H9 (cell line): ENCODE results near the gene PITPNM1. TPM values are rescaled to one million over a fixed set of nuclear protein-coding genes. Genes with fewer than 3 reads are reported as not detected.
A peak's percentile ranks its signal among the peaks of the same experiment; 100 is the strongest.

Source experiments
- DNase-seq: peaks from one replicate; pipeline ENCODE4 v3.0.0-alpha.2; 2017
- H2AFZ ChIP-seq: one replicate; pipeline ENCODE4 v1.6.1; 2013; ENCODE audit warnings: mild to moderate bottlenecking, low read length, control low read depth, moderate library complexity
- H2AK5ac ChIP-seq: 2 replicates; pipeline ENCODE4 v1.6.1; 2013; ENCODE audit warnings: low read length, control low read depth, mixed read lengths; ENCODE audit not compliant: insufficient read length
- H2BK120ac ChIP-seq: one replicate; pipeline ENCODE4 v1.6.1; 2013; ENCODE audit warnings: low read depth, mild to moderate bottlenecking, low read length, control low read depth, inconsistent platforms; ENCODE audit not compliant: poor library complexity, severe bottlenecking
- H2BK12ac ChIP-seq: 2 replicates; pipeline ENCODE4 v1.6.1; 2013; ENCODE audit warnings: low read length, control low read depth, mixed read lengths, low read depth; ENCODE audit not compliant: insufficient read length
- H2BK15ac ChIP-seq: 2 replicates; pipeline ENCODE4 v1.6.1; 2013; ENCODE audit warnings: low read depth, low read length, control low read depth
- H2BK20ac ChIP-seq: one replicate; pipeline ENCODE4 v1.6.1; 2013; ENCODE audit warnings: low read depth, mild to moderate bottlenecking, low read length, control low read depth, inconsistent platforms; ENCODE audit not compliant: poor library complexity, severe bottlenecking
- H2BK5ac ChIP-seq: 2 replicates; pipeline ENCODE4 v1.6.1; 2013; ENCODE audit warnings: low read length, control low read depth, mixed read lengths; ENCODE audit not compliant: insufficient read length
- H3K14ac ChIP-seq: 2 replicates; pipeline ENCODE4 v1.6.1; 2013; ENCODE audit warnings: low read length, control low read depth; ENCODE audit not compliant: insufficient read depth
- H3K18ac ChIP-seq: 2 replicates; pipeline ENCODE4 v1.6.1; 2013; ENCODE audit warnings: low read depth, mild to moderate bottlenecking, mixed read lengths, low read length, control low read depth; ENCODE audit not compliant: insufficient read length
- H3K23ac ChIP-seq: 2 replicates; pipeline ENCODE4 v1.6.1; 2013; ENCODE audit warnings: low read length, control low read depth, mixed read lengths, low read depth; ENCODE audit not compliant: insufficient read length
- H3K23me2 ChIP-seq: 2 replicates; pipeline ENCODE4 v1.6.1; 2013; ENCODE audit warnings: low read depth, mild to moderate bottlenecking, mixed read lengths, low read length, control low read depth; ENCODE audit not compliant: insufficient read length, poor library complexity, severe bottlenecking
- H3K27ac ChIP-seq: 2 replicates; pipeline ENCODE4 v1.5.1; 2013; ENCODE audit warnings: low read length, control low read depth, mixed read lengths, low read depth; ENCODE audit not compliant: insufficient read length
- H3K27me3 ChIP-seq: 2 replicates; pipeline ENCODE4 v1.6.1; 2013; ENCODE audit warnings: low read length, control low read depth, inconsistent platforms; ENCODE audit not compliant: insufficient read depth
- H3K4ac ChIP-seq: 2 replicates; pipeline ENCODE4 v1.6.1; 2013; ENCODE audit warnings: low read depth, mild to moderate bottlenecking, control low read depth, inconsistent platforms, low read length, moderate library complexity
- H3K4me1 ChIP-seq: 2 replicates; pipeline ENCODE4 v1.6.1; 2013; ENCODE audit warnings: low read length, control low read depth, inconsistent platforms; ENCODE audit not compliant: insufficient read depth
- H3K4me2 ChIP-seq: 2 replicates; pipeline ENCODE4 v1.6.1; 2013; ENCODE audit warnings: low read length, control low read depth, mixed read lengths; ENCODE audit not compliant: insufficient read length, insufficient read depth
- H3K56ac ChIP-seq: 2 replicates; pipeline ENCODE4 v1.6.1; 2013; ENCODE audit warnings: low read depth, mild to moderate bottlenecking, mixed read lengths, low read length, control low read depth; ENCODE audit not compliant: insufficient read length
- H3K79me1 ChIP-seq: 2 replicates; pipeline ENCODE4 v1.6.1; 2013; ENCODE audit warnings: low read depth, mild to moderate bottlenecking, moderate library complexity, low read length, control low read depth, inconsistent platforms; ENCODE audit not compliant: insufficient read depth, poor library complexity, severe bottlenecking
- H3K79me2 ChIP-seq: 2 replicates; pipeline ENCODE4 v1.6.1; 2013; ENCODE audit warnings: low read length, control low read depth, inconsistent platforms; ENCODE audit not compliant: insufficient read depth
- H3K9ac ChIP-seq: 2 replicates; pipeline ENCODE4 v1.6.1; 2013; ENCODE audit warnings: low read length, control low read depth, mixed read lengths; ENCODE audit not compliant: insufficient read length; ENCODE audit errors: extremely low read depth
- H3K9me3 ChIP-seq: one replicate; pipeline ENCODE4 v1.6.1; 2013; ENCODE audit warnings: low read depth, low read length, inconsistent platforms; ENCODE audit not compliant: control insufficient read depth
- H3T11ph ChIP-seq: one replicate; pipeline ENCODE4 v1.6.1; 2013; ENCODE audit warnings: mild to moderate bottlenecking, low read length, control low read depth, inconsistent platforms
- H4K20me1 ChIP-seq: one replicate; pipeline ENCODE4 v1.6.1; 2013; ENCODE audit not compliant: control insufficient read depth, insufficient read length, insufficient read depth
- H4K5ac ChIP-seq: 2 replicates; pipeline ENCODE4 v1.6.1; 2013; ENCODE audit warnings: low read depth, mild to moderate bottlenecking, mixed read lengths, low read length, control low read depth; ENCODE audit not compliant: insufficient read length
- H4K8ac ChIP-seq: replicated peaks from 2 replicates; pipeline ENCODE4 v1.6.1; 2013; ENCODE audit warnings: low read length, control low read depth, mixed read lengths, low read depth; ENCODE audit not compliant: insufficient read length
- H4K91ac ChIP-seq: 2 replicates; pipeline ENCODE4 v1.6.1; 2013; ENCODE audit warnings: low read depth, mild to moderate bottlenecking, moderate library complexity, mixed read lengths, low read length, control low read depth; ENCODE audit not compliant: insufficient read length
- H3K27ac Mint-ChIP-seq, 3 experiments: 2 replicates in 2 of 3; 3 replicates in 1 of 3; pipeline ENCODE4 v1.8.0; 2020 to 2021; ENCODE audit warnings: mixed read lengths in 3 of 3, mild to moderate bottlenecking in 1 of 3, moderate library complexity in 1 of 3
- H3K27me3 Mint-ChIP-seq: 2 replicates; pipeline ENCODE4 v1.8.0; 2021; ENCODE audit warnings: low read depth, mild to moderate bottlenecking, moderate library complexity, mixed read lengths
- H3K36me3 Mint-ChIP-seq, 3 experiments: 2 replicates in 2 of 3; 3 replicates in 1 of 3; pipeline ENCODE4 v1.8.0; 2020 to 2021; ENCODE audit warnings: low read depth in 3 of 3, mixed read lengths in 3 of 3; ENCODE audit not compliant: insufficient read depth in 1 of 3
- H3K4me1 Mint-ChIP-seq, 2 experiments: 2 replicates each; pipeline ENCODE4 v1.8.0; 2020; ENCODE audit warnings: mixed read lengths in 2 of 2
- H3K4me3 Mint-ChIP-seq, 2 experiments: 2 replicates in 1 of 2; 3 replicates in 1 of 2; pipeline ENCODE4 v1.8.0; 2020 to 2021; ENCODE audit warnings: mild to moderate bottlenecking in 2 of 2, mixed read lengths in 2 of 2, moderate library complexity in 1 of 2
- H3K9me3 Mint-ChIP-seq, 2 experiments: 2 replicates in 1 of 2; 3 replicates in 1 of 2; pipeline ENCODE4 v1.8.0; 2020; ENCODE audit warnings: mild to moderate bottlenecking in 2 of 2, mixed read lengths in 2 of 2, moderate library complexity in 1 of 2
- WGBS: extraction: QIAGEN DNeasy Blood & Tissue Kit; methylation state at CpG from one replicate; pipeline ENCODE4 v1.1.7; 2013; ENCODE audit warnings: missing lambda C conversion rate, low lambda C conversion rate, mixed read lengths; ENCODE audit not compliant: insufficient read length; ENCODE audit errors: extremely low coverage; 5-methylcytosine and 5-hydroxymethylcytosine counted together
- total RNA-seq: library from RNA; stranded (reverse); gene quantifications from 2 replicates; pipeline ENCODE4 v1.2.1, GENCODE V29; 2021
- TF ChIP-seq, protein P1 (sequence below): fragments of 200-600 bp; sonication (generic); conservative IDR thresholded peaks from 3 replicates; pipeline ENCODE4 v1.8.0; 2021; ENCODE audit warnings: antibody characterized with exemption, mild to moderate bottlenecking

PITPNM1 gene
- total RNA-seq, 1 experiment from 2014 or later, result 43.5 TPM

- H4K20me1 ChIP-seq, result no peaks in the 10 kb centered on the region
- H3K4ac ChIP-seq, result no peak overlapping the region
- no peaks in the 10 kb centered on the region for H3K79me1 ChIP-seq
- H3K79me2 ChIP-seq, result peaks cover 2% of the 10 kb centered on the region; the same call in 1 of the 2 replicates
- H3K27ac Mint-ChIP-seq, result no peak overlapping the region
- H3K23me2 ChIP-seq, result peaks cover 5% of the 10 kb centered on the region
- no peak overlapping the region for H3K14ac ChIP-seq
- H2BK20ac ChIP-seq, result no peak overlapping the region
- no peaks in the 10 kb centered on the region for H3K4me1 ChIP-seq
- H4K91ac ChIP-seq, result no peak overlapping the region
- H2BK15ac ChIP-seq, result no peak overlapping the region
- DNase-seq, result no peak
- no peak overlapping the region for H2BK12ac ChIP-seq
- no peak overlapping the region for H2AK5ac ChIP-seq
- H3K4me2 ChIP-seq, result no peak overlapping the region
- H3K18ac ChIP-seq, result no peak overlapping the region
- no peak overlapping the region for H4K8ac ChIP-seq
- peak overlapping the region in 1 of 2 experiments; percentile 80; a peak in 1 of 5 replicates for H3K4me3 Mint-ChIP-seq
- H3K36me3 Mint-ChIP-seq, result peaks cover 5 to 10% (median 9%) of the 10 kb centered on the region in 3 experiments; a peak in 6 of 7 replicates
- no peak overlapping the region for H3K23ac ChIP-seq
- H3T11ph ChIP-seq, result no peak overlapping the region
- H2BK120ac ChIP-seq, result no peak overlapping the region
- H4K5ac ChIP-seq, result no peak overlapping the region
- no peaks in the 10 kb centered on the region for H3K27me3 ChIP-seq
- no peak overlapping the region for H3K9ac ChIP-seq
- H3K56ac ChIP-seq, result no peak overlapping the region
- peaks cover 37% of the 10 kb centered on the region for H3K27me3 Mint-ChIP-seq
- H2BK5ac ChIP-seq, result no peak overlapping the region
- H3K27ac ChIP-seq, result no peak overlapping the region
- WGBS, result no CpG with 5 or more reads among the region's 3 CpGs
- no peaks in the 10 kb centered on the region; a peak in 1 of 5 replicates for H3K9me3 Mint-ChIP-seq
- H2AFZ ChIP-seq, result no peak overlapping the region
- TF ChIP-seq, protein P1, sequence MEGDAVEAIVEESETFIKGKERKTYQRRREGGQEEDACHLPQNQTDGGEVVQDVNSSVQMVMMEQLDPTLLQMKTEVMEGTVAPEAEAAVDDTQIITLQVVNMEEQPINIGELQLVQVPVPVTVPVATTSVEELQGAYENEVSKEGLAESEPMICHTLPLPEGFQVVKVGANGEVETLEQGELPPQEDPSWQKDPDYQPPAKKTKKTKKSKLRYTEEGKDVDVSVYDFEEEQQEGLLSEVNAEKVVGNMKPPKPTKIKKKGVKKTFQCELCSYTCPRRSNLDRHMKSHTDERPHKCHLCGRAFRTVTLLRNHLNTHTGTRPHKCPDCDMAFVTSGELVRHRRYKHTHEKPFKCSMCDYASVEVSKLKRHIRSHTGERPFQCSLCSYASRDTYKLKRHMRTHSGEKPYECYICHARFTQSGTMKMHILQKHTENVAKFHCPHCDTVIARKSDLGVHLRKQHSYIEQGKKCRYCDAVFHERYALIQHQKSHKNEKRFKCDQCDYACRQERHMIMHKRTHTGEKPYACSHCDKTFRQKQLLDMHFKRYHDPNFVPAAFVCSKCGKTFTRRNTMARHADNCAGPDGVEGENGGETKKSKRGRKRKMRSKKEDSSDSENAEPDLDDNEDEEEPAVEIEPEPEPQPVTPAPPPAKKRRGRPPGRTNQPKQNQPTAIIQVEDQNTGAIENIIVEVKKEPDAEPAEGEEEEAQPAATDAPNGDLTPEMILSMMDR, result no peak
- H3K4me1 Mint-ChIP-seq, result peaks cover 19 to 21% of the 10 kb centered on the region in 2 experiments
- no peaks in the 10 kb centered on the region for H3K9me3 ChIP-seq
Observed at GRCh38 chr11:67510023-67510345, 4.8 kb upstream of the PITPNM1 start.
